ENCODE measurements around the gene GLIPR1.

The GLIPR1 gene

GRCh38 chr12:75542942-75543341 is 62.4 kb downstream of the GLIPR1 start:
- TF ChIP-seq CTCF (IDR thresholded peaks at IDR 0.05; ENCODE audit: borderline replicate concordance, insufficient read depth, low read depth, low read length): no peak
- no peak overlapping the region for H3K4me3 ChIP-seq (ENCODE audit: low read depth, low read length)

- TF ChIP-seq CTCF (IDR thresholded peaks at IDR 0.05; ENCODE audit: borderline replicate concordance, insufficient read depth, low read depth, low read length): no peak
Measured at GRCh38 chr12:75543529-75543928, 63.0 kb downstream of the GLIPR1 start.

GRCh38 chr12:75545636-75546035 is 65.1 kb downstream of the GLIPR1 start:
- no peak for TF ChIP-seq CTCF (IDR thresholded peaks at IDR 0.05; ENCODE audit: borderline replicate concordance, insufficient read depth, low read depth, low read length)
- no peak overlapping the region for H3K4me3 ChIP-seq (ENCODE audit: low read depth, low read length)

More at GRCh38 chr12:75543529-75543928, 63.0 kb downstream of the GLIPR1 start:
- H3K4me3 ChIP-seq (ENCODE audit: low read depth, low read length): no peak overlapping the region

GRCh38 chr12:75548879-75549278 is 68.3 kb downstream of the GLIPR1 start:
- H3K4me3 ChIP-seq (ENCODE audit: low read depth, low read length): no peak overlapping the region
- no peak for TF ChIP-seq CTCF (IDR thresholded peaks at IDR 0.05; ENCODE audit: borderline replicate concordance, insufficient read depth, low read depth, low read length)

- no peak overlapping the region for H3K4me3 ChIP-seq (ENCODE audit: low read depth, low read length)
- TF ChIP-seq CTCF (IDR thresholded peaks at IDR 0.05; ENCODE audit: borderline replicate concordance, insufficient read depth, low read depth, low read length): no peak
Measured at GRCh38 chr12:75549989-75550388, 69.4 kb downstream of the GLIPR1 start.

- no peak for TF ChIP-seq CTCF (IDR thresholded peaks at IDR 0.05; ENCODE audit: borderline replicate concordance, insufficient read depth, low read depth, low read length)
- H3K4me3 ChIP-seq (ENCODE audit: low read depth, low read length): no peak overlapping the region
Measured at GRCh38 chr12:75550401-75551240, 70.1 kb downstream of the GLIPR1 start.

GRCh38 chr12:75551477-75551876 is 70.9 kb downstream of the GLIPR1 start:
- no peak overlapping the region for H3K4me3 ChIP-seq (ENCODE audit: low read depth, low read length)
- TF ChIP-seq CTCF (IDR thresholded peaks at IDR 0.05; ENCODE audit: borderline replicate concordance, insufficient read depth, low read depth, low read length): no peak

Data from GM12875 (cell line).